NCI-H526 (cell line): ENCODE measurements around the gene THBS3.
A peak's percentile ranks its signal among the peaks of the same experiment; 100 is the strongest.
"Not testable (repeated sequence)": the region's sequence is repeated elsewhere in the genome, so short reads cannot be mapped to it uniquely, and the experiment has no call there.

ENCODE experiments used
- DNase-seq, 2 experiments: peaks; one replicate each; lab custom pipeline; 2025; lab: John Stamatoyannopoulos, UW

The THBS3 gene

DNA sequence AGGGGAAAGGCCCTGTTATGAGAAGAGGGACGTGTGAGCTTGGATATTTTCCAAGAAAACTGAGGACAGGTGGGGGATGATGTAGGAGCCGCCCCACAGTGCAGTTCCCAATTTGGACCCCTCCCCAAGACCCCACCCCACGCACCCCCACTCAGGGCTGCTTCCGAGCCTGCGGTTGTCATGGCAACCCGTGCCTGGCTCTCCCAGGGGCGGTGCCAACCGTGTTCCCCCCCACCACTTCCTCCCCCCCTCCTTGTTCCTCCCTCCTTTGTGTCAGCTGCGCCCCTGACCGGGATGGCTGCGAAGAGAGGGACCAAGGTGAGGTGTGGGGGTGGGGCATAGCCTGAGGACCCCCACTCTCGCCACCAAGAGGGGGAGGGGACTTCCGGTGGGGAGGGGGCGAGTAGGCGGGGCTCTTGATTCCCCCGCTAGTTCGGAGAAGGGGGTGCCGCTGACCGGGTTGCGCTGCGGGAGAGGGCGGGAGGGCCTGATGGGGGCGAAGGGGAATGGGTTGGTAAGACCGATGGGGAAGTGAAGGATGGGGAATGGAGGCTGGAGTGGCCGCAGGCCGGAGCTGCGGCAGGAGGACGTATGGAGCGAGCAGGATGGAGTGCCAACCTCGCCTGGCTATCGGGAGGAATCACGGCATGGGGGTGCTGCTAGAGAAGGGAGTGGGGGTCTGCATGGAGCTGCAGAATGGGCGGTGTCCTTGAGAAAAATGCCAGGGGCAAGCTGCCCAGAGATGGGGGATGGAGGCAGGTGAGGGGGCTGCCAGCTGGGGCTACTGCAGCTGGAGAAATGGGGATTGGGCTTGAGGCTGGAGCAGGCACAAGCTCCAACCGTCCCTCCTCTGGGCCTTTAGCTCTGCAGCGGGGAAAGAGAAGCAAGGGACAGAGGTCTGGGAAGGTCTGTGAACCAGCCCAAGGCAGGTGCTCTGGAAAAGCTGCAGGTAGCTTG, 33.1 kb downstream of the THBS3 start:
- DNase-seq: peak in 1 of 2 experiments; percentile 93

DNA sequence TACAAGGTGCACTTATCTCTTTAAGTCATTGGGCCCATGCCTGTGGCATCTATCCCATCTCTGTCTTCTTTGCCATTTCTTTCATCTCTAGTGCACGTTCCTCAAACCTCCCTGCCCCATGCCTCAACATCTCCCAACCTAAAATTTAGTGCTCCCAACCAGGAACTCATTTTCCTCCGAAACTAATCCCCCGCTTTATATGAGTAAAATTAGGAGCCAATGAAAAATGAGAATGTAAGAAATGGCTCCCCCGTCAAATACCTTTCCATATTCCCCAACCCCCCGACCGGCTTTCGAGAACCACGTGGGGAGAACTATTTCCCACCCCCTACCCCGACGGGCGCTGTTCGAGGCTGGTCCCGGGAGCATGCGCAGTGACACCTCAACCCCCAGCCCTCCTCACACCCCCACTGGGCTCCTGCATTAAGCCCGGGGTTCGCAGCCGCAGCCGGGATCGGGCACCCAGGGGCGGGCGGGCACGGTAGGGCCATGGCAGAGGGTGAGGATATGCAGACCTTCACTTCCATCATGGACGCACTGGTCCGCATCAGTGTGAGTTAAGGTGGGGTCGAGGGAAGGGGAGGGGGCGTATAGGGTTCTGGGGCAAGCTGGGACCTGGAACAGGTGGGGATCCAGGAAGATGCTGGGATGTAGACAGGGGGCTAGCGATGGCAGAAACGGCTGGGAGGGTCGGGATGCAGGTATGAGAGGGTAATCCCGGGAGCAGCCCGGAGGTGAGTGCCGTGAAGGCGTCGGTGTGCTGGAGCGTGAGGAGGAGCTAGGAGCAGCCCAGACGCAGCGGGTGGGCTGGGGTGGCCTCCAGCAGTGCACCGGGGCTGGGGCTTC, 34.0 kb downstream of the THBS3 start, which contains the start of gene TRIM46:
TSS of gene TRIM46 (plus strand) at position 372 of the 846 bp plus-strand sequence. CDS start at position 490, 118 bp downstream.
- peak; percentile 84 to 93 for DNase-seq

DNA sequence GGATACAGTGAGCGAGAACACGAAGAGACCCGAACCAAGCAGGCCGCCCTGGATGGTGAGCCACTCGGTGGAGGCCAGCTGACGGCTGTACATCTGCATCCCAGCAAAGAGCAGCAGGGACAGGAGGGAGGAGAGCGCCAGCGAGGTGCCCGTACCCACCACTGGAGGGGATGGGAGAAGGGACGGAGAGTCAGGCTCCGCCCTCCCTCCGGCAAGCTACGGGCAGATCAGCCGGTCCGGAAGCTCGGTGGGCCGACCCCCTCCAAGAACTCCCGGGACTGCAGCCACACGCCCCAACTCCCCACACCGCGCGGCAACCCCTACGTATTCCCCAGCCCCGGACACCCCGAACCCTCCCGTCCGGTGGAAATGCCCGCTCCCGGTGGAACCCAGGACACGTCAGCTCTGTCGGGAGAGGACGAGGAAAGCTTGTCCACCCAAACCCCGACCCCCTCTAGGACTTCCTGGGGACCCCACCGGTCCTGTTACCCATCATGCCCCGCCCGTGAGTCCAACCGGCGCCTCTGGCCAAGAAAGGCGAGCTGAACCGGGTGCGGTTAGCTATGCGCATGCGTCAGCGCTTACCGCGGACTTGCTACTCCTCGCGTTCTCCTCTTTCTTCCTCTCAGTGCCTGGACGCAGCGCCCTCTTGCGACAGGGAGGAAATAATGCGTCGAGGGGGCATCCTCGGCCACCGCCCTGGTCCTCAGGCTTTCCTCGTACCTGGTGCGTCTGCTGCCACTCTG, 34.8 kb downstream of the THBS3 start, which contains the start of gene KRTCAP2:
TSS of gene KRTCAP2 (minus strand) at position 573 of the 746 bp plus-strand sequence. CDS start at position 493, 80 bp downstream.
- DNase-seq: peak; percentile 99 to 100

DNA sequence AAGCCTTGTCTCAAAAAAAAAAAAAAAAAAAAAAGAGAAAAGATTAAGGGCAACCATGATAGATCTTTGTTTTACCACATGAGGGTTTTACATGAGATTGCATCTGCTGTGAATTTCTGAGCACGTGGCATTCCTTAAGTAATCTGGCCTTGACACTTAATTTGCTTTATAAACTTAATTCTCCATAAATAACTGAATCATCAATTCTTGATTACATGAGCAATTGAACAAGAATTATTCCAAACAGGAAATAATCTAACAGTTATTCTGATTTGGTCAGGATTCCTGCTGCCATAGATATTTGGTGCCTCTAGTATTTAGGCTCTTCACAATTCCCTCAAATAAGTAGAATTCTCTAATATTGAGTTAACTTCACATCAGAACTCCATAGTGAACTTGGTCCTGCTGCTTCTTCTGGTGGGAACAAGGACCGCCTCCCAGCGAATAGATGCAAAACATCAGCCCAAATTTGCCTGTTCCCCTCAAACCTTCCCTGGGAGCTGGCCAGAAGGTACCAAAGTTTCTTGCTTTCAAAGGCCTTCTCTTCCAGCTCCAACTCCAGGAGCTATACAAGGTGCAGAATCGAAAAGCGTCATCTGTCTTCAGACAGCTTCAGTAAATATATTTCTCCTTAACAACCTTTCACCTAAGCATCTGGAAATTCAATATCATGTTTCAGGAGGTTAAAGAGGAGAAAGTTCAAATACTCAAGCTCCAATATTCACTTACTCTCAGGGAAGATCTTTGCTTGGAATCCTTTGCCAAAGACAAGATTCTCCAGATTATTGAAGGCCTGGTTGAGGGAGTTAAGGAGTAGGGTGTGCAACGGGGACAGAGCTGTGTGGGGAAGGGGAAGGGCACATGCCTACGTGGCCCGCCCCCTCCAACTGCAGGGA, 35.6 kb downstream of the THBS3 start:
- no peak for DNase-seq

DNA sequence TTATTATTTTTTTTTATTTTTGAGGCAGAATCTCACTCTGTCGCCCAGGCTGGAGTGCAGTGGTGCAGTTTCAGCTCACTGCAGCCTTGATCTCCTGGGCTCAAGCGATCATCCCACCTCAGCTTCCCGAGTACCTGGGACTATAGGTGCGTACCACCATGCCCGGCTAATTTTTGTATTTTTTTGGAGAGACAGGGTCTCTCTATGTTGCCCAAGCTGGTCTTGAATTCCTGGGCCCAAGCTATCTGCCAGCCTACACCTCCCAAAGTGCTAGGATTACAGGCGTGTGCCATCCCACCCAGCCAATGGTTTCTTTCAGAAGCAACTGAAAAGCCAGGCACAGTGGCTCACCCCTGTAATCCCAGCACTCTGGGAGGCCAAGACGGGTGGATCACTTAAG, 36.9 kb downstream of the THBS3 start:
- DNase-seq: no peak

DNA sequence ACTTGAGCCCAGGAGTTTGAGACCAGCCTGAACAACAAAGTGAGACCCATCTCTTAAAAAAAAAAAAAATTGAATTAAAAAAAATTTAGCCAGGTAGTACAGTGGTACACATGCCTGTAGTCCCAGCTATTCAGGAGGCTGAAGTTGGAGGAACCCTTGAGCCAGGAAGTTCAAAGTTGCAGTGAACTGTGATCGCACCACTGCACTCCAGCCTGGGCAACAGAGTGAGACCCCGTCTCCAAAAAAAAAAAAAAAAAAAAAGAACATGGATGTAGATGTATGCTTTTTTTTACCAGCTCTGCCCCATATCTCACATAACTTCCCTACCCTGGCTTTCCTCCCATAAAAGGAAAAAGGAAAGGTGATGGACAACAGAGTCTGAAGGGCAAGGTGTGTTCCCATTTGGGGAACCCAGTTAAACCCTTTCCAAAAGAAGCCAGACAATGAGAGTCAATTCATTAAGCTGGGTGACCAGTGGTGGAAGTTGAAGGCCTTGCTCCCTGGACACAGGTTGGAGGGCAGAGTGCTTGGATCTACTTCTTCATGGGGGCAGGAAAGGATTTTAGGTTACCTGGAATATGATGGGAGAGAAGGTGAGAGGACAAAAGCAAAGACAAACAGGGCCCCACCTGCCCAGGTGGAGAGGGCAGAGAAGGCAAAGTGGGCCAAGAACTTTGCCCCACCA, 37.5 kb downstream of the THBS3 start:
- no peak for DNase-seq

DNA sequence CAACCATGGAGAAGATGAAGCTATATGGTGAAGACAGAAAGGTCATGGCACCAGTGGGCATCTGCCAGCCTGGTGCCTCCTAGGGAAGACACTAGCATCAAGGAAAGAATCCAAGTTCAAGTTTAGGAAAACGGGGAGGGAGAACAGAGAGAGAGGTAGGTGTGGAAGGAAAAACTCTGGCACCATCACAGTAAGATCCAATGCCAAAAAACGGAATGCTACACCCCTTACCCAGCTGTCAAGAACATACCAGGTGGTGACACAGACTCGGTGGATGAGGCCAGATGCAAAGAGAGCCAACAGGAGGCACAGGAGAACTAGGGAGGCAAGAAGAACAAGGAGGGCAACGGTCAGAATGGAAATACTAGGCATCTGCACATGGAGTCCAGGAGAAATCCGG, 38.2 kb downstream of the THBS3 start:
- no peak for DNase-seq

DNA sequence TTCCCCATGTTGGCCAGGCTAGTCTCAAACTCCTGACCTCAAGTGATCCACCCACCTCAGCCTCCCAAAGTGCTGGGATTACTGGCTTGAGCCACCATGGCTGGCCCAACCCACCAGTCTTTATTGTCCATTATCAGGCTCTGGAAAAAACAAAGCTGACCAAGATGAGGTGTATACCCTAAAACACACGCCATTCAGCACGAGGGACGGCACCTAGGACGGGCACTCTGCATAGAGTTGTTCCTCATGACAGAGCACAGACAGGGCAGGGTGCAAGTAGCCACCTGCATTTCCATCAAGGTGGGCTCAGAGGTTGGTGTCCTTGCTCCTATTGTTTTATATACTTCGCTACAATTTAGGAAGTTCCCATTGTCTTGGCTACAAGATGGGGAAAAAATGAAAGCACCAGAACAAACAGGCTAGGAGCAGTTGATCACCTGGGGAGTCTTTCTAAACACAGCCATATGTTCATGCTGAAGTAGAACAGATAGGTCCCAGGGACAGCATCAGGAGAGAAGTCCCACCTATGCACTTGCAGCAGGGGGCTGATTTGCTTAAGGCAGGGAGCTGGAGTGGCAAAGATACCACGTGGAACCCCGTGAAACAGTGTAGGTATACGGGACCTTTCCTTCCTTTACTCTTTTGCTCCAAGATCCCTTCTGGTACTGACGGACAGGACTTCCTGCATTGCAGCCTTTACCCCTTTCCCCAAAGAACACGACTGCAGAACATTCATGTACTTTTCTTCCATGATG, 39.1 kb downstream of the THBS3 start:
- no peak for DNase-seq

DNA sequence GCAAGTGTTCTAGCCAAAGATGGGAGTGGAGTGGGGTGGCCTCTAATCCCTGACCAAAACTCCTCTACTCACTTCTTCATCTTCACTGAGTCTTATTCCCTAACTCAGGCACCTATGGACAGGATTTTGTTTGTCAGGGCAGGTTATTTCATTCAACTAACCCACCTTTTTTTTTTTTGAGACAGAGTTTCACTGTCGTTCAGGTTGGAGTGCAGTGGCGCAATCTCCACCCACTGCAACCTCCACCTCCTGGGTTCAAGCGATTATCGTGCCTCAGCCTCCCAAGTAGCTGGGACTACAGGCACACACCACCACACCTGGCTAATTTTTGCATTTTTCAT, 39.6 kb downstream of the THBS3 start:
- not testable (repeated sequence) for DNase-seq

DNA sequence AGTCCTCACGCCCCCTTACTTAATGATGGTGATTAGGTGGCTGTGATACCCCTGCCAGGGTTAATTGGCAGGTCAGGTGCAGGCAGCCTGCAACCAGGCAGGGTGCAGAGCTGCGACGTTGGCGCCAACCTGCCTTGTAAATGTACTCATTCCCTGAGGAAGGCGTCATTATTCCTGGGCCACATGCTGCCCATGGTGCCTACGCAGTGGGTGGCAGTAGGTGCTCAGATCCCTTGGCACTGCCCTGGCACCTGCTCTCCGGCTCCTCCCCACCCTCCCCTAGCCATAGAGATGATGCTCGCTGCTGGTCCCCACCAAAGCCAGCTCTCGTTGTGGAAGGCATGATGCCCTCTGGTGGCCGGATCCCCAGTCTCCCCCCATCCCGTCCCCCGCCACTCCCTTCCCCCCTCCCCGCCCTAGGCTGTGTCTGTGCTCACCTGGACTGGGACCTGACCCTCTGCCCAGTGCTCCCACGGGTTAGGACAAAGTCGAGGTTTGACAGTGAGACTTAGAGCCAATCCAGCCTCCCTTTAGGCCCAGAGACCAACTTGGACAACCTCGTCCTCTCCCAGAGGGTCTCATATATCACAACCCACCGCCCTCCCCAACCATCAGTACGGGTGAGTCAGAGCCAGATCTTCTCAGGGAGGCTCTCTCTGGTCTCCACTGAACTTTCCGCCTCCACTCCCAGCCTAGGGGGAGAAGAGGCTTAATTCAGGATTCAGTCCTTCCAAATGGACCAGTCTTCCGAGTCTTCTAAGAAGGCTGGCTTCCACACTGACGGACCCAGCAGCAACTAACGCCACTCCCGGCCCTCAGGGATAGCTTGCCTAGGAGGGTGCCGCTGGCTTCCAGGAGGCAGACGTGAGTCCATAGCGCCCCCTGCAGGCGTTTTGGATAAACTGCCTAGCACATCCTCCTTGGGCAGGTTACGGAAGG, 40.3 kb downstream of the THBS3 start:
- DNase-seq: peak; percentile 96 to 99

DNA sequence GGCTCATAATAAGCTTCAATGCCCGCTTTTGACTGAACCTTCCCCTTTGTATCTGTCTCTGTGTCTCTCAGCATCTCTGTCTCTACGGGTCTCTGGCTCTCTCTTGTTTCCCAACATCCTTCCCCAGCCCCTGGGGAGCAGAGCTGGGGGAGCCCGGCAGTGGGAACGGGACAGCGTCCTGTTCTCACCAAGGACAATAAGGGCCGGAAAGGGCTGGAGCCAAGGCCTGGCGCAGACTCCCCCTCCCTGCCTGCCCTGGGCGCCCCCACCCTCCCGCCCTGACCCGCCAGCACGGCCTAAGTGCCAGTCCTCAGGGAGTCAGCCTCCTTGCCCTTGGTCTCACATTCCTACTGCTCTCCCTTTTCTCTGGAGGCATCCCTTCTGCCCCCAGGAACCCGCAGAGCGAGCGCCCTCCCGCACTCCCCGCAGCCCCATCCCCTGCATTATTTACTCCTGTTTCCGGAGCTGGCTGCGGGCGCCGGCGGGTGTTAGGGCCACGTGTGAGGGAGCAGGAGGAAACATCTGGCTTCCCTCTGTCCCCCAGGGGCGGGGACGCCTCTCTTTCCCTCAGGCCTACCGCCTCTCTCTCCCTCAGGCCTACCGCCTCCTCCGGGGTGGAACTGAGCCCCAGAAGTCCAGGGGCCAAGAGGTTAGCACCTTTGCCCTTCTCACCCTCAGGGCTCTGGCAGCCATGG, 41.1 kb downstream of the THBS3 start:
- DNase-seq: peak in 1 of 2 experiments; percentile 69

DNA sequence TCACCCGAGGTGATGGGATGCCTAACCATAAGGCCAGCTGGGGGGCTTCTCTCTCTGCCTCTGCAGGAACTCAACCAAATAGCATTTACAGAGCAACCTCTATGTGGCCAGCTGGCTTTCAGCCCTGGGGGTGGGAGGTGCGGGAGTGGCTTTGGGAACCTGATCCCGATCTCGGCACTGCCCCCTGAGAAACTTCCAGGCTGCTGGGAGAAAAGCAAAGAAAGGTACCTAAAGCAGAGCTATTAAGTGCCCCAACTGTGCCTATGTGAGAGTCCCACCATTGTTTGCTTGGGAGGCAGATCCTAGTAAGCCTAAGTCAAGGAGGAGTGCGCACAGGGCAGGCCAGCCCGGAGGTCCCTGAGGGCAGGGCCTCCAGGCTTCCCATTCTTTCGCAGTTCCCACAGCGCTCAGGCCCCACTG, 41.6 kb downstream of the THBS3 start:
- no peak for DNase-seq

DNA sequence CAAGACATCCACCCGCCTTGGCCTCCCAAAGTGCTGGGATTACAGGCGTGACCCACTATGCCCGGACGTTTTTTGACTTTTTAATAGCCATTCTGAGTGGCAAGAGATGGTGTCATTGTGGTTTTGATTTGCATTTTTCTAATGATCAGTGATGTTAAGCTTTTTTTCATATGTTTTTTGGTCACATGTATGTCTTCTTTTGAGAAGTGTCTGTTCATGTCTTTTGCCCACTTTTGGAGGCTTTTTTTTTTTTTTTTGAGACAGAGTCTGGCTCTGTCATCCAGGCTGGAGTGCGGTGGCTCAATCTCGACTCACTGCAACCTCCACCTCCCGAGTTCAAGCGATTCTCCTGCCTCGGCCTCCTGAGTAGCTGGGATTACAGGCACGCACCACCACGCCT, 43.1 kb downstream of the THBS3 start:
- DNase-seq: not testable (repeated sequence)

DNA sequence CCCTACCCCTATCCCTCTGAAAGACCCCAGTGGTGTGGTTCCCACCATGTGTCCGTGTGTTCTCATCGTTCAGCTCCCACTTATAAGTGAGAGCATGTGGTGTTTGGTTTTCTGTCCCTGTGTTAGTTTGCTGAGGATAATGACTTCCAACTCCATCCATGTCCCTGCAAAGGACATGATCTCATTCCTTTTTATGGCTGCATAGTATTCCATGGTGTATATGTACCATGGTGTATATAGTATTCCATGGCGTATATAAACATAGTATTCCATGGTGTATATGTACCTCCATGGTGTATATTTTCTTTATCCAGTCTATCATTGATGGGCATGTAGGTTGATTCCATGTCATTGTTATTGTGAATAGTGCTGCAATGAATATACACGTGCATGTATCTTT, 43.9 kb downstream of the THBS3 start:
- not testable (repeated sequence) for DNase-seq

DNA sequence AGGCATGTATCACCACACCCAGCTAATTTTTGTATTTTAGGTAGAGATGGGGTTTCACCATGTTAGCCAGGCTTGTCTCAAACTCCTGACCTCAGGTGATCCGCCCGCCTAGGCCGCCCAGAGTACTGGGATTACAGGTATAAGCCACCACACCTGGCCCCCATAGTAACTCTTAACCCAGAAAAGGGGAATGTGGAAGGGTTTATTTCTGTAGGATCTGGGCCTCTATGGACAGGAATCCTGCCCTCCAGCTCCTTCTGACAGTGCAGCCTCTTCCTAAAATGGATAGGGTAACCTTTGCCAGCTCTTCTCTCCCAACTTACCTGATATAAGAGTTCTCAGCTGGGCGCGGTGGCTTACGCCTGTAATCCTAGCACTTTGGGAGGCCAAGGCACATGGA, 45.1 kb downstream of the THBS3 start:
- DNase-seq: not testable (repeated sequence)

DNA sequence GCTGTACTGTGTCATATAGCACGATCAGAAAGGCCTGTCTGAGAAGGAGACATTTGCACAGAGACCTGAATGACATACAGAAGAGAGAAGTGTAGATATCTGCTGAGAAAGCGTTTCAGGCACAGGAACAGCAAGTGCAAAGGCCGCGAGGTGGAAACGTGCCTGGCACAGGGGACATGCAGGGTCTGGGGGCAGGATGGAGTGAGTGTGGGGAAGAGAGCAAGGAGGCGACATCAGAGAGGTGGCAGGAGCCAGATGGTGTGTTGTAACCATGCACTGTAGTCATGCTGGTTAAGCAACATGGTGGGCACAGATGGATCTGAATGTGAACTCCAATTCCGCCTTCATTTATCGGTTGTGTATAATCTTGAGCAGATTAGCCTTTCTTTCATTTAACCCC, 47.6 kb downstream of the THBS3 start:
- no peak for DNase-seq

DNA sequence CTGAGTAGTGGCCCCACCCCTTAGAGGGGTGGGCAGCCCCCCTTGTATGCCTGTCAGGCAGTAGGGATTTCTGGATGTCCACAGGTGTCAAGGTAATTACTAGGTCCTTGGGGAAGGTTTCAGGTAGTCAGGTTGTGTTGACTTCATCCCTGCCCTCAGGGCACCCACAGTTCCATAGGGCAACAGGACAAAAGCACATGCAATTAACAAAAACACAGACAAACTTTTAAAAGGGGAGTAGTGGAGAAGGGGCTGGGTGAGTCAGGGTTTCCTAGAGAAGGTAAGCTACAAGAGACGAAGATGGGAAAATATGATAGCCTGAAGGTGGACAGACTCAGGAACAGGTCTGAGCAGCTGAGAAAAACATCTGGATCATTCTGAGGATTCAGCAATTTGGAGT, 48.7 kb downstream of the THBS3 start:
- no peak for DNase-seq
